Large intestine (tissue), 3 donors: ENCODE results near the gene ZNHIT3. TPM values are rescaled to one million over a fixed set of nuclear protein-coding genes. Genes with fewer than 3 reads are reported as not detected.

ENCODE experiments used
- DNase-seq, 2 donors: peaks; one replicate each; pipeline versions ENCODE4 v3.0.0 to v3.0.0-alpha.2; 2013
- H3K27ac ChIP-seq: one replicate; pipeline ENCODE4 v1.5.1; 2013; ENCODE audit warnings: low read length
- H3K27me3 ChIP-seq: 2 replicates; pipeline ENCODE4 v1.6.1; 2013; ENCODE audit warnings: low read length; ENCODE audit not compliant: control insufficient read depth, insufficient read depth
- H3K36me3 ChIP-seq: 2 replicates; pipeline ENCODE4 v1.6.1; 2013; ENCODE audit warnings: low read length; ENCODE audit not compliant: control insufficient read depth, insufficient read depth
- H3K4me1 ChIP-seq: one replicate; pipeline ENCODE4 v1.6.1; 2013; ENCODE audit warnings: low read length; ENCODE audit not compliant: control insufficient read depth, insufficient read depth
- H3K4me3 ChIP-seq: one replicate; pipeline ENCODE4 v1.5.1; 2013; ENCODE audit warnings: low read length
- H3K9me3 ChIP-seq: one replicate; pipeline ENCODE4 v1.6.1; 2013; ENCODE audit warnings: mild to moderate bottlenecking, low read depth, low read length, moderate library complexity; ENCODE audit not compliant: control insufficient read depth
- WGBS: methylation state at CpG from one replicate; pipeline ENCODE4 v1.1.5; 2013; ENCODE audit warnings: low lambda C conversion rate; ENCODE audit not compliant: insufficient coverage; 5-methylcytosine and 5-hydroxymethylcytosine counted together
- polyA plus RNA-seq: library from polyadenylated mRNA; unstranded; fragments of 120-200 nt; gene quantifications from one replicate; pipeline ENCODE4 v1.2.1, GENCODE V29; 2013

ZNHIT3 gene
- polyA plus RNA-seq, 1 donor, result 50.7 TPM

GRCh38 chr17:36545077-36545464 lies 58.6 kb downstream of the ZNHIT3 start:
- Histone ChIP-seq H3K27ac (peak overlapping the region; percentile 100), H3K36me3 (peaks cover 3% of the 10 kb centered on the region), H3K4me1 (peaks cover 8% of the 10 kb centered on the region), H3K4me3 (peak overlapping the region; percentile 99), H3K27me3 (no peaks in the 10 kb centered on the region), H3K9me3 (no peaks in the 10 kb centered on the region)
- WGBS, result no CpG with 5 or more reads among the region's 38 CpGs
- DNase-seq, result no peak

Other genes with a start within 250 kb of the ZNHIT3 start
- 0.37 TPM for gene TBC1D3I, start 222.1 kb upstream of the ZNHIT3 start, polyA plus RNA-seq
- not detected for gene TBC1D3G, start 162.8 kb upstream of the ZNHIT3 start, polyA plus RNA-seq
- gene TBC1D3H, start 98.2 kb upstream of the ZNHIT3 start, polyA plus RNA-seq, result not detected
- 60.0 TPM for gene MYO19, start 48.2 kb downstream of the ZNHIT3 start, polyA plus RNA-seq
- gene PIGW, start 48.3 kb downstream of the ZNHIT3 start, polyA plus RNA-seq, result 9.8 TPM
- gene GGNBP2, start 58.2 kb downstream of the ZNHIT3 start, polyA plus RNA-seq, result 115 TPM
- 321 TPM for gene DHRS11, start 105.2 kb downstream of the ZNHIT3 start, polyA plus RNA-seq
- gene MRM1, start 114.9 kb downstream of the ZNHIT3 start, polyA plus RNA-seq, result 6.9 TPM